Mesodermal cell (in vitro differentiated cells): ENCODE results near the gene TACR2.

Experiments
- H3K27ac ChIP-seq: 2 replicates; pipeline ENCODE4 v1.7.0; 2013; ENCODE audit warnings: mild to moderate bottlenecking, low read depth, low read length, moderate library complexity; ENCODE audit not compliant: severe bottlenecking
- H3K36me3 ChIP-seq: 2 replicates; pipeline ENCODE4 v1.7.1; 2013; ENCODE audit warnings: mild to moderate bottlenecking, low read length, moderate library complexity; ENCODE audit not compliant: control insufficient read depth, insufficient read depth
- H3K4me1 ChIP-seq: one replicate; pipeline ENCODE4 v1.7.1; 2013; ENCODE audit warnings: mild to moderate bottlenecking, low read length; ENCODE audit not compliant: insufficient read depth, control insufficient read depth, poor library complexity, severe bottlenecking
- H3K4me3 ChIP-seq: 2 replicates; pipeline ENCODE4 v1.7.0; 2013; ENCODE audit warnings: low read length, control low read depth, mild to moderate bottlenecking; ENCODE audit not compliant: insufficient read depth, poor library complexity, severe bottlenecking; ENCODE audit errors: extremely low read depth
- H3K9me3 ChIP-seq: 2 replicates; pipeline ENCODE4 v1.7.1; 2013; ENCODE audit warnings: mild to moderate bottlenecking, low read length, moderate library complexity; ENCODE audit not compliant: control insufficient read depth
- WGBS, 2 experiments: methylation state at CpG; one replicate each; pipeline ENCODE4 v1.1.5; 2013; ENCODE audit warnings: missing lambda C conversion rate in 2 of 2; ENCODE audit not compliant: insufficient coverage in 2 of 2; 5-methylcytosine and 5-hydroxymethylcytosine counted together

TACR2 gene

DNA sequence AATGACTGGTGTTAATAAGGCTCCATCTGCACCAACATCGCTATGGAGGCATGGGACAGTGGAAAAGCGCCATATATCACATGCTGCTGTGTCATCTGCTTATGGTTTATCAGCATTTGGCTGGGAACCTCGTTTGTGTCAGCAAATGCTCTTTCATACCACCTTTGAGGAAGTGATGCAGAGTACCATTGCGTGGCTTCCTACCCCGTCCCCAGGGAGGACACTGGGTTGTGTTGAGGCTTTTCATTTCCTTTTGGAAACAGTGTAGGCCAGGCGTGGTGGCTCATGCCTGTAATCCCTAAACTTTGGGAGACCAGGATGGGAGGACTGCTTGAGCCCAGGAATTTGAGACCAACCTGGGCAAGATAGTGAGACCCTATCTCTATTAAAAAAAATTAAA, 6.8 kb downstream of the TACR2 start:
- no peaks in the 10 kb centered on the region for H3K36me3 ChIP-seq
- 76 to 94% methylated on average over 6 of the region's 6 CpGs for WGBS, 2 experiments
- peaks cover 7% of the 10 kb centered on the region for H3K4me1 ChIP-seq
- H3K27ac ChIP-seq, result no peak overlapping the region
- H3K4me3 ChIP-seq, result no peak overlapping the region
- no peaks in the 10 kb centered on the region for H3K9me3 ChIP-seq

DNA sequence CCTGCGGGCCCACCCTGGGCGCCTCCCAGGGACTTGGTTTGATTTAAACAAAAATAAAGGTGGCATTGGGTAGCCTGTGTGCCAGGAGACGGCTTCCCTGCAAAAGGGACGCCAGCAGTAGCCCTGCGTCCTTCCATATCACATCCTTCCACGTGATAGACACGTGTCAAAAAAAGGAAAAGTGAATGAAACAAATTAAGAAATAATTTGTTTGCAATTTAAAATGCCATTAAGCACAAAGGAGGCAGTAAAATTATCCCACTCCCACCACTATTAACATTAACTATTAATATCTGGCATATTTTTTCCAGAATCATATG, 7.6 kb downstream of the TACR2 start:
- Histone ChIP-seq H3K27ac (no peak overlapping the region), H3K4me1 (peaks cover 7% of the 10 kb centered on the region), H3K4me3 (no peak overlapping the region), H3K36me3 (peaks cover 5% of the 10 kb centered on the region), H3K9me3 (no peaks in the 10 kb centered on the region)
- no CpG with 5 or more reads among the region's 7 CpGs for WGBS, 2 experiments

DNA sequence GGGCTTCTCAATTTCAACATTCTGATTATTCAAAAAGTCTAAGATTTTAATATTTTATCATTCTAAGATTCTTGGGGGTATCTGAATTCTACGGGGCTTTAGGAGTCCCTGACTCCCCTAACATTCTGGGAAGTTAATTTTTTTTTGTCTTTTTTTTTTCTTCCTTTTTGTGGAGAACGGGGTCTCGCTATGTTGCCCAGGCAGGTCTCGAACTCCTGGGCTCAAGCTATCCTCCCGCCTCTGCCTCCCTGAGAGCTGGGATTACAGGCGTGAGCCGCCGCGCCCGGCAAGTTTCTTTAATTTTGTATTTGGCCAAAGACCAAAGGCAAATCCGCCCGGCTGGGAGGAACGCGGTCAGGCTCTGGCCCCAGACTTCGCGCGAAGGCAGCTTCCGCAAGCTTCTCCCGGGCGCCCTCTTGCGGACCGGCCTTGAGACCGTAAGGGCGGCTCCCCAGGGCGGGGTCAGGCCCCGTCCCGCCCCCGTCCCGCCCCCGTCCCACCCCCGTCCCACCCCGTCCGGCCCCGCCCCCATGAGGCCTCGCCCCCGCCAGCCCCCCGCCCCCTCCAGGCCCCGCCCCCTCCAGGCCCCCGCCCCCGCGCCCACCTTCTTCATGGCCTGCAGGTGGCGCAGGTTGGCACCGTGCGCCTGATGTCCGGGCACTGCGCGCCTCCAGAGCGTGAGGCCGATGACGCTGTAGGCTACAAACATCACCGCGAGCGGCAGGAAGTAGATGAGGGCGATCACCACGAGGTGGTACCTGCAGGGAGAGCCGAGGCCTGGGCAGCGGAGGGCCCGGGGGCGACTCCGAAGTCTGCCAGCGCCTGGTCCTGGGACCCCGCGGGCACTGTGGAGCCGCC, 8.2 kb downstream of the TACR2 start:
- WGBS, 2 experiments, result 2 to 7% methylated on average over 32 to 33 of the region's 64 CpGs
- Histone ChIP-seq H3K4me3 (no peak overlapping the region), H3K9me3 (no peaks in the 10 kb centered on the region), H3K27ac (no peak overlapping the region), H3K4me1 (peaks cover 7% of the 10 kb centered on the region), H3K36me3 (peaks cover 11% of the 10 kb centered on the region)

DNA sequence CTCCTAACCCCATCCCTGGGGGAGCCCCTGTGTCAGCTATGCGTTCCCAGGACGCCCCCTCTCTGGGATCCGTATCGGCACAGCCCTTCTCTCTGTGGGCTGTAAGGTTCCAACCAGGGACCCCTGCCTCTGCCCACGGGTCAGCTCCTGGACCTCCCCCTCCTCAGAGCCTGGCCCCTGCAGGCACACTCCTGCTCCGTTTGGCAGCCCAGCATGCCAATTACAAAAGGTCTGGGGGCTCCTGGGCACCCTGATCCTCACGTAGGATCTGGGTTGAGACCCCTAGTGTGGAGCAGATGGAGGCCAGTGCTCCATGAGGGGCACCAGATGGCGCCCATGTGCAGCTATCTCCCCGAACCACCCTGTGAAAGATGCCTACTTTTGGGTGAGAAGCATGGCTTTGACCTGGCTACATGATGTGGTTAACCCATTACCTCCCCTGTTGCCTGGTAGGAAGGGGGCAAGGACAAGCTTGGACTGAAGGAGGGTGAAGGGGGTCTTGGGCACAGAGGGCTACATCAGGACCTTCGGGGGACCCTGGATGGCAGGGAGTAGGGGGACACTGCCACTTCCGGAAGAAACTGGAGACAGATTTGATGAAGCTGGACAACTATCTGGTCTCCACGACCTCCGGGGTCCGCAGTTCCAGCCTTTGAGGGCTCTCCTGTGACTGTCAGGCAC, 9.0 kb downstream of the TACR2 start:
- Histone ChIP-seq H3K4me3 (no peak overlapping the region), H3K27ac (no peak overlapping the region), H3K4me1 (peaks cover 7% of the 10 kb centered on the region), H3K36me3 (peaks cover 19% of the 10 kb centered on the region), H3K9me3 (no peaks in the 10 kb centered on the region)
- WGBS, 2 experiments, result 81 to 83% methylated on average over 12 to 13 of the region's 14 CpGs

DNA sequence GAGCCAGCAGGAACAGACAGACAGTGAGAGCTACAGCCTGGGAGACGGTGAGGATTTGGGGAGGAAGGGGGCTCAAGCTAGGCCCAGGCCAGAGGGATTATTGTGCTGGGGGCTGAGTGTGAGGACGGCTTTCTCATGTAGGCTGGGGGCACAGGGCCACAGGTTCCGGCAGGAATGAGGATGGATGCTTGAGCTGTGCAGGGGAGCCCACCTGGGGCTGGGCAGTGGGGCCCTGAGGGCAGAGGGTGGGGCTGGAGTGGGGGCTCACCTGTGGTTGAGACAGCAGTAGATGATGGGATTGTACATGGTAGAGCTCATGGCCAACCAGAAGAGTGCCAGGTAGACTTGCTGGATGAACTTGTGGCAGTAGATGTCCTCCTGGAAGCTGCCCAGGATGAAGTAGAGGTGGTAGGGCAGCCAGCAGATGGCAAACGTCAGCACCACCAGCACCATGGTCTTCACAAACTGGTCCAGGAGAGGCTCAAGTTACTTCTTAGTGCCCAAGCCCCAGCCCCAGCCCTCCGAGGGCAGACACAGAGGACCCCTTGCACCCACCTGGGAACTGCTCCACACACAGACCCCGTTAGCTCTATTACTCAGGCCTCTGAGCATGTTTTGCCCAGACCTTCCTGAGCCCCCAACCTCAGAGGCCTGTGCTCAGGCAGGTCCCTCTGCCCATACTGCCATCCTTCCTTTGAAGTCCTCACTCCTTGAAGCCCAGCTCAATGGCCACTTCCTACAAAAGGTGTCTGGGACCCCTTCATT, 9.7 kb downstream of the TACR2 start:
- Histone ChIP-seq H3K4me1 (peaks cover 7% of the 10 kb centered on the region), H3K9me3 (no peaks in the 10 kb centered on the region), H3K36me3 (peaks cover 26% of the 10 kb centered on the region), H3K4me3 (no peak overlapping the region), H3K27ac (no peak overlapping the region)
- WGBS, 2 experiments, result 79 to 80% methylated on average over 5 to 6 of the region's 6 CpGs

DNA sequence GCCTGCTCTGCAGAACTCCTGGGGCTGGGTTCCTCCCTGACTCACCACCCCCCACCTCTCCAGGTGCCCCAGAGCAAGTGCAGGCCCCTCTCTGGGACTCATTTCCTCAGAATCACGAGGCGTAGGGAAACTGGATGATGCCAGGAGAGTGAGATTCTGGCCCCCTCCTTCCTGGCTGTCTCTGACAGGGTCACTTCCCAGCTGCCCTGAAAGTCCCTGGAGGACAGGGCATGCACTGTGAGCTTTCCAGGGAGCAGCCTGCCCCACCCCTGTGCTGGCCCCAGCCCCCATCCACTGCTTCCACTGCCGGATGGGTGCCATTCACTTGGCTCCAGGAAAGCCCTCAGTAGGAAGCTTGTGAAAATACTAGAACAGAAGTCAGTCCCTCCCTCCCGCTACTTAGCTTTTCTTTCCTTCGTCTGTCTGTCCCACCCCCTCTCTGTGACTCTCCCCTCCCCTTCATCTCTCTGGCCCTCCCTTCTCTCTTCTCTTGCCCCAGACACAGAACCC, 10.4 kb downstream of the TACR2 start:
- Histone ChIP-seq H3K4me3 (no peak overlapping the region), H3K9me3 (no peaks in the 10 kb centered on the region), H3K4me1 (peaks cover 7% of the 10 kb centered on the region), H3K27ac (peak overlapping the region; percentile 23), H3K36me3 (peaks cover 32% of the 10 kb centered on the region)
- WGBS, 2 experiments, result 30 to 53% methylated on average over 2 to 4 of the region's 5 CpGs

DNA sequence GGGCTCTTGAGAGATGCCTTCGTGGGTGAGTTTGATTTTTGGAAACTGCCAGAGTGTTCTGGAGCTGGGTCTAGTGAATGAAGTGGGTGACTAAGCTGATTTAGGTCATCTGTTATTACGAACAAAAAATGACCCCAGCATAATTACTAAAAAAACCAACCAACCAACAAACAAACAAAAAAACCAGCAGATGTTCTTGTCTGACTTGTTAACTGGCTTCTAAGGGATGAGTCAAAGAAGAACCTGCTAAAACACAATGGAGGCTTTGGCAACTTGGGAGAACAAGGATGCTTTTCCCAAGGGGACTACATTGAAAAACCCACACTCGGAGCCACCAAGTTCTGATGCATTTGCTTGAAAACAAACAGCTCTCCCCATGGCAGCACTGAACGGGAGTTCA, 11.5 kb downstream of the TACR2 start:
- Histone ChIP-seq H3K4me1 (peaks cover 7% of the 10 kb centered on the region), H3K36me3 (peaks cover 43% of the 10 kb centered on the region), H3K4me3 (no peak overlapping the region), H3K27ac (no peak overlapping the region), H3K9me3 (no peaks in the 10 kb centered on the region)
- WGBS, 2 experiments, result 70 to 94% methylated on average over 2 of the region's 4 CpGs

DNA sequence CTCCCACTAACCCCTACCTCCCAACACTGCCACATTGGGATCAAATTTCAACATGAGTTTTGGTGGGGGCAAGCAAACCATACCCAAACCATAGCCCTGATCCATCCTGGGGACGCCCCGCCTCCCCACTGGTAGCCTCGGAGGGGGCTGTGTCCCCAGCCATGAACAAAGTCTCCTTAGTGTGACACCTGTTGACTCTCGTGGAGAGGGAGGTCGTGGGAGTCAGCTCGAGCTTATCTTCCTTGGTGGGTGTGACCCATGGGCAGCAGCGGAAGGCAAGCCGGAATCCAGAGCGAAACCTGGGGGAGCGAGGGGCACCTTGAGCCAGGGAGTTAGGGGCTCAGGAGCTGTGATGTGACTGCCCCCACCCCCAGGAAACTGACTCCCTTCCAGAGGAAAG, 11.9 kb downstream of the TACR2 start:
- 95 to 97% methylated on average over 9 of the region's 10 CpGs for WGBS, 2 experiments
- Histone ChIP-seq H3K27ac (no peak overlapping the region), H3K4me3 (no peak overlapping the region), H3K36me3 (peaks cover 46% of the 10 kb centered on the region), H3K4me1 (peaks cover 7% of the 10 kb centered on the region), H3K9me3 (no peaks in the 10 kb centered on the region)

DNA sequence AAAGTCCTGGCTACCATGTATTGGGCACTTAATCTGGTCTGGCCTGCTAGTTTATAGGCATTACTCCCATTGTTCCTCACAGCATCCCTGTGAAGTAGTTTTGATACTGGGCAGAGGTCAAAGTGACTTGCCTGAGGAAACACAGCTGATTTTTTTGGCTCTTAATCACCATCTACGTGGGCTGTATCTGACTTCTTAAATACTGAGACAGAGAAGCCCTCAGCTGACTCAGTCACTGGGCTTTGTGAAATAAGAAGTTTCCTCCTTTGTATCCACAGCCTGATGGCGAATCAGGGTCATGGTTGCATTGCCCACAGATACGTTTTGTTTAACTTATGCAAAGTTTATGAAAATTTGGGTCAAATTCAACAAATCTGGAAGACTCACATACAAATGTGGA, 13.2 kb downstream of the TACR2 start:
- Histone ChIP-seq H3K27ac (no peak overlapping the region), H3K4me1 (peaks cover 7% of the 10 kb centered on the region), H3K36me3 (peaks cover 52% of the 10 kb centered on the region), H3K9me3 (no peaks in the 10 kb centered on the region), H3K4me3 (no peak overlapping the region)
- WGBS, 2 experiments, result 100% methylated on average over 1 to 3 of the region's 3 CpGs

DNA sequence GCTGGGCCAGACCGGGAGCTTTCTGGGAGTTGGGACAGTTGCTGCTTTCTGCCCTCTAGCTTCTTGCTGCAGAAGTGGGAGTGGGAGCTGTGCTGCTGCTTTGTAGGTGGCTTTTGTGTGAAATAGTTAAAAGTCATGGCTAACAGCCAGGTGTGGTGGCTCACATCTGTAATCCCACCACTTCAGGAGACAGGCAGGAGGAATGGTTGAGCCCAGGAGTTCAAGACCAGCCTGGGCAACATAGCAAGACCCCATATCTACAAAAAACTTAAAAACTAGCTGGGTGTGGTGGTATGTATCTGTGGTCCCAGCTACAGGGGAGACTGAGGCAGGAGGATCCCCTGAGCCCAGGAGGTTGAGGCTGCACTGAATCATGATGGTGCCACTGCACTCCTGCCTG, 13.7 kb downstream of the TACR2 start:
- 88 to 100% methylated on average over 1 of the region's 1 CpG for WGBS, 2 experiments
- Histone ChIP-seq H3K4me1 (peaks cover 6% of the 10 kb centered on the region), H3K36me3 (peaks cover 56% of the 10 kb centered on the region), H3K4me3 (no peak overlapping the region), H3K9me3 (no peaks in the 10 kb centered on the region), H3K27ac (no peak overlapping the region)
